CD4-positive, alpha-beta T cell treated with Interleukin-17A for 1 hour (primary cell): ENCODE results near the gene ARFGAP1.

Experiments
- DNase-seq: peaks from one replicate; pipeline ENCODE4 v3.0.0-alpha.2; 2020

Gene ARFGAP1

DNA sequence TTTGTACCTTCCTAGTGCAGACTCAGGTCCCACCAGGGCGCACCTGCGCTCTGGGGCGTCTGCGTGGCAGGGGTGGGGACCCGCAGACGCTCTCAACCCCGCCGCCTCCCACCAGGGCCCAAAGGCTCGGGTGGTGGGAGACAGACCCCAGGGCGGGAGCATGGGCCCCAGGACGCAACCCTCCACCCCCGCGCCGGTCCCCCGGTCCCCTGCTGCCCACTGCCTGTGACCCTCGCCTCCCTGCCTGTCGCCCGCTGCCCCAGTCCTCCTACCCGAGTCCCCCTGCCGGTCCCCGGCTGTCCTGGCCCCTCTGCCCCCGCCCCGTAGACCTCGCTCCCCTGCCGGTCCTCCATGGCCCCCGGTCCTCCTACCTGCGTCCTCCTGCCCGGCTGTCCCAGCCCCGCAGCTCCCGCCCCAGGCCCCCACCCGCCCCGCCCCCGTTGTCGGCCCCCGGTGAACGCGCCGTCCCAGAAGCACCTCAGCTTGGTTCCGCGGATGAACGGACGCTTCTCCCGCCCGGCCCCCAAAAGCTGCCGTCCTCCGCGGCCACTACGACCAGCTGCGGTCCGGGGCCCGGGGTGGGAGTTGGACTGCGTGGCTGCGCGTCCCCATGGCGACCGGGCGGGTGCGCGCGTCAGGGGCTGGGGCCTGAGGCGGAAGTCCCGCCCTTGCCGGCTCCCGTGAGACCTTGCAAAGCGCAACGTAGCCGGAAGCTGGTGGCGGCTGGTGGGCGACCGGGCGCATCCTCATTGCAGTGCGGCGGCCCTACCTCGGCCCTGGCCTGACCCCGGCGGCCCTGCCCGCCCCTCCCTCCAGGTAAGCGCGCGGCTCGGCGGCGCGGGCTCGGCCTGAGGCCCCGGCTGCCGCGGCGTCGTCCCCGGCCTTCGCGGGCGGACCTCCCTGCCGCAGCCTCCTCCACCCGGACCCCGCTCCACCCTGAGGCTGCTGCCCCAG, at the start of gene ARFGAP1:
TSS of gene ARFGAP1 (plus strand) at position 709 of the 954 bp plus-strand sequence. CDS start 2,768 bp downstream, outside the sequence.
- peak; percentile 89 for DNase-seq

DNA sequence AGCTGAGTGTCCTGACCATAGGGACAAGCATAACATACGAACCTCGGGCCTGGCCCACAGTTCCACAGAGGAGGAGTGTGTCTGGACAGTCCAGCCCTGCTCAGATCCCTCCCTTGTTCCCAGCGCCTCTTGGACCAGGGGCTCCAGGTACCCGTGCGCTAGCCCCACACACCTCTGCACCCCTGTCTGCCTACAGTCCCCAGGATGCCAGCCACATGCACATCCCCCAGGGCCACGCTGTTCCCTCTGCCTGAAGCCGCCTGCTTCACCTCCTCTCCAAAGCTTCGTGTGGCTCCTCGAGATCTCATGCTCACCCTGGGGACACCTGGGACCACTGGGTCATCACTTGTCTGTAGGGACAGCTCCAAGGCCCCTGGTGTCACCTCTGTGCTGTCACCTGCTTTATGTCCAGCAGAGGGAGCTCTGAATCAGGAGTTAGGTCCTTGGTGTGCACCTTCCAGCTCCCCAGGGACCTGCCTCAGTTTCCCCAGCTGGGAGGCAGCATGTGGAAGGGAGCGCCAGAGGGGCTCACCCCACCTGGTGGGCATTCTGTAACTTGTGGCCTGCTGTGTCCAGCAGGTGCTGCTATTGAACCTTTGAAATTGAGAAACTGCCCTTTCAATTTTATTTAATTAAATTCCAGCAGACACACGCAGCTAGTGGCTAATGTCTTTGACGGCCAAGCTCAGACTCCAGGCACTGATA, 49.3 kb upstream of the ARFGAP1 start:
- DNase-seq: peak; percentile 53

GRCh38 chr20:63223826-63224207, 48.8 kb upstream of the ARFGAP1 start:
- DNase-seq: no peak

- no peak for DNase-seq
These were observed 48.1 kb upstream of the ARFGAP1 start for GRCh38 chr20:63224412-63225081.

DNA sequence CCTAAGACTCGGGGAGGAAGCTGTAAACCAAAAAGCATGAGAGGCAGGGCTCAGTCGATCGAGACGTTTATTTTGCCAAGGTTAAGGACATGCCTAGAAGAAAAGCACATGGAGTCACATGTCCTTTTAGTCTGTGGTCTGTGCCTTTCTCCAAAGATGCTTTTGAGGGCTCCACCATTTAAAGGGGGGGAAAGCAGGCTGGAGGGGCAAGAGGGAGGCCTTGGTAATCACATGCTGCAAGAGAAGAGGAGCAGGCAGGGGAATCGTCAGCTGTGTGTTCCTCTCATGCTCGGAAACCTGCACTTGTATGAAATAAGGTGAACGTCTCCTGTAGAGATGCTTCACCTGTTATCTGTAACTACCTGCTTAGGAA, 47.5 kb upstream of the ARFGAP1 start:
- no peak for DNase-seq

- DNase-seq: no peak
These were observed 46.3 kb upstream of the ARFGAP1 start for GRCh38 chr20:63226042-63226943.

DNA sequence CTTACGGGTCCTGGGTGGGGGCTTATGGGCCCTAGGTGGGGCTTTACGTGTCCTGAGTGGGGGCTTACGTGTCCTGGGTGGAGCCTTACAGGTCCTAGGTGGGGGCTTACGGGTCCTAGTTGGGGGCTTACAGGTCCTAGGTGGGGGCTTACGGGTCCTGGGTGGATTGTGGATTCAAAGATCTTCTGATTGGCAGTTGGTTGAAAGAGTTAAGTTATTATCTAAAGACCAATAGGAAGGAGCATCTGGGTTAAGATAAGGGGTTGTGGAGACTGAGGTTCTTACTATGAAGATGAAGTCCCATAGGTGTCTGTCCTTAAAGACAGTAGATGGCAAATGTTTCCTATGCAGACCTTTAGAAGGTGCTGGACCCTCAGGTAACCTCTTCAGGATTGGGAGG, 45.4 kb upstream of the ARFGAP1 start:
- DNase-seq: no peak

- no peak for DNase-seq
These were observed 43.8 kb upstream of the ARFGAP1 start for GRCh38 chr20:63228806-63229205.

- DNase-seq: no peak
These were observed 41.8 kb upstream of the ARFGAP1 start for GRCh38 chr20:63230800-63231268.

GRCh38 chr20:63232235-63233060, 40.2 kb upstream of the ARFGAP1 start:
- no peak for DNase-seq

GRCh38 chr20:63233061-63233344, 39.6 kb upstream of the ARFGAP1 start:
- no peak for DNase-seq

DNA sequence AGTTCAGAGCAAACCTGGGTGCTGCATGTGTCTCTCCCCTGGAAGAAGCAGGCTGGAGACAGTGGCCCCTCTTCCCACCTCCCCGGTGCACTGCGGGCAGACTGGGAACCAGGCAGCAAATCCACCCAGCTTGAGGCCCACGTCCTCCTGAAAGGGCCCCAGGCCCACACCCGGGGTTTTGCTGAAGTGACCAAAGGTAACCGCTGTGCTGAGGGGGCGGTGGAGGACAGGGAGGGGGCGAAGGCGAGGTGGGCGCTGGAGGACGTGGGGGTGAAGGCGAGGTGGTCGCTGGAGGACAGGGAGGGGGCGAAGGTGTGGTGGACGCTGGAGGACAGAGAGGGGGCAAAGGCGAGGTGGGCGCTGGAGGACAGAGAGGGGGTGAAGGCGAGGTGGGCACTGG, 38.7 kb upstream of the ARFGAP1 start:
- no peak for DNase-seq

DNA sequence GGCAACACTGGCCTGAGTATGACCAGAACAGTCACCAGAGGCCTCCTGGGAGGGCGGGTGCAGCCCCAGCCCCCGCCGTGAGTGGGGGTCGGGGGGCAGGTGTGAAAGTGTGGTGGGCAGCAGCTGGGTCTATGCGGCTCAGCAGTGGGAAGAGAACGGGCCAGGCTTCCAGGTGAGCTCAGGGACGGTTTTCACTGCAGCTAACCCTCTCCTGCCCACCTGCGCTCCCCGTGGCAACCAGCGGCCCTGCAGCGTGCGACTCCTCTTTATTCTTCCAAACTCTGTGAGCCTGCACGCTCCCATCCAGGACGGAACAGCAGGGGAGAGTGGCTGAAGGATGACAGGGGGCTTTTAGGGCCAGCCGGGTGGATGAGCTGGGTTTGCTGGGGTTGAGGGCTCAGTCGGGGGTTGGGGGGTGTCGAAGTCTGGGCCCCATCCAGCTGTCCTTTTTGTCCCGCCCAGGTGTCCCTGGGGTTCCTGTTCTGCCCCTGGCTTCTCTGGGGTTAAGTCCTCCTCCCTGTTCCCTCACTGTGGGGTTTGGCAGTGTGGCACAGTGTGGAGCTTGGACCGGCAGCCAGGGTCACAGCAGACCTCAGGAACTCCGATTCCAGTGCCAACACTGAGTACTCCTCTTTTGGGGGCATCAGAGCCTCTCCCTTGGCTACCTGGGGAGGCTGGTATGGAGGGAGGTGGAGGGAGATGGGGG, 37.8 kb upstream of the ARFGAP1 start:
- no peak for DNase-seq

DNA sequence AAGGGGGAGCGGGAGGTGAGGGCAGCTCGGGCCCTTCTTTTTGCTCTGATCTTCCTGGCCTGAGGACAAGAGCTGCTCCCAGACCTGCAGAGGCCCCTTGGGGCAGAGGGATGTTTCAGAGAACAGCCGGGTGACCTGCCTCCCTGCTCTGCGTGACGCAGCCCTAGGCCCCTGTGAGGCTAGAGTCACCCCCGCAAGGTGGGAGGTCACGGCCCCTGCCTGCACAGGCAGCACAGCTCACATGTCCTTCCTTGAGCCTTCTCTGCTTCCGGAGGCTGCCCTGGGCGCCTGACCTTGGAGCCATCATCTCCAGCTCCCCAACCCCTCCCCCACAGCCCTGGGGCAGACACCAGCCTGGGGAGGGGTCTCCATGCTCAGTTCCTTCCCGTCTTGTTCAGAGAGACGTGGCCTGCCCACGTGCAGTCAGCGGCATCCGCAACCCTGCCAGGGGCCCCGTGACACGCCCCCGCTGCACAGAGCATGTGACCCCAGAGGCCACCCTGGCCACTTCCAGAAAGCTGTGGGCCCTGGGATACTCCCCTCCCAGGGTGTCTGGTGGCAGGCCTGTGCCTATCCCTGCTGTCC, 37.1 kb upstream of the ARFGAP1 start, which contains the start of gene BIRC7:
TSS of gene BIRC7 (plus strand) at position 507 of the 585 bp plus-strand sequence. CDS start 192 bp downstream, outside the sequence.
- DNase-seq: no peak

DNA sequence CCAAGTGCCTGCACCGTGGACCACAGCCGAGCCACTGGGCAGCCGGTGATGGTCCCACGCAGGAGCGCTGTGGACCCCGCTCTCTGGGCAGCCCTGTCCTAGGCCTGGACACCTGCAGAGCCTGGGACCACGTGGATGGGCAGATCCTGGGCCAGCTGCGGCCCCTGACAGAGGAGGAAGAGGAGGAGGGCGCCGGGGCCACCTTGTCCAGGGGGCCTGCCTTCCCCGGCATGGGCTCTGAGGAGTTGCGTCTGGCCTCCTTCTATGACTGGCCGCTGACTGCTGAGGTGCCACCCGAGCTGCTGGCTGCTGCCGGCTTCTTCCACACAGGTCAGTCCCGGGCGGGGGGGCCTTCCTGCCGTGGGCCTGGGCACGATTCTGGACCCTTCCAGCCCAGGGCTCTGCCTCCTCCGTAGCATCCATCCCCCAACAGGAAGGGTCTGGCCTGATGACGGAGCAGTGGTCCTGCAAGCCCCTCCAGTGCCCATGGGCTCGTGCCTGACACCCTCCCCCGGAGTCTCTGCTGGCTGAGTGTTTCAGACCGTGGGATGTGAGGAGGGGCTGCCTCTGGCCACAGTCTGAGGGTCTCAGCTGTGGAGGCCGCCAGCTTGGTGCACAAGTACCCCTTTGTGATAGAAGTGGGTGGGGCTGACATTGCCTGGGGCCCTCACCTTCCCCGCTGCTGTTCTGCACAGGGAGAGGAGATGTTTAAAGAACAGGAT, 36.3 kb upstream of the ARFGAP1 start:
- DNase-seq: no peak

GRCh38 chr20:63238031-63238430, 34.6 kb upstream of the ARFGAP1 start:
- no peak for DNase-seq

- no peak for DNase-seq
These were observed 34.0 kb upstream of the ARFGAP1 start for GRCh38 chr20:63238514-63239125.

DNA sequence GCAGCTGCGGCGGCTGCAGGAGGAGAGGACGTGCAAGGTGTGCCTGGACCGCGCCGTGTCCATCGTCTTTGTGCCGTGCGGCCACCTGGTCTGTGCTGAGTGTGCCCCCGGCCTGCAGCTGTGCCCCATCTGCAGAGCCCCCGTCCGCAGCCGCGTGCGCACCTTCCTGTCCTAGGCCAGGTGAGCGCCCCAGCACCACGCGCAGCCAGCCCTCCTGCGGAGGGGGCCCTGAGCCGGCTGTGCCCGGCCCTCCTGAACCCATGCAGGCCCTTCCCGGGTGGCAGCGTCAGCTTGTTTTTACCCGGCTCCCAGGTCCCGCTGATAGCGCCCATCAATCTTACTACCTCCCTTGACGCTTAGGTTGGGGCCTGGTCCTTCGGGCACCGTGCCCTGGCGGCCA, 33.2 kb upstream of the ARFGAP1 start:
- no peak for DNase-seq

- DNase-seq: no peak
These were observed 32.6 kb upstream of the ARFGAP1 start for GRCh38 chr20:63240004-63240403.
